Measurements from ENCODE around the gene EWSR1. TPM values are rescaled to one million over a fixed set of nuclear protein-coding genes. Genes with fewer than 3 reads are reported as not detected.

EWSR1 gene
- total RNA-seq, 3 donors from 2014 or later (not counting 1 experiment from before 2014, with no cell fraction given), result 366 to 387 (median 382) TPM

DNA sequence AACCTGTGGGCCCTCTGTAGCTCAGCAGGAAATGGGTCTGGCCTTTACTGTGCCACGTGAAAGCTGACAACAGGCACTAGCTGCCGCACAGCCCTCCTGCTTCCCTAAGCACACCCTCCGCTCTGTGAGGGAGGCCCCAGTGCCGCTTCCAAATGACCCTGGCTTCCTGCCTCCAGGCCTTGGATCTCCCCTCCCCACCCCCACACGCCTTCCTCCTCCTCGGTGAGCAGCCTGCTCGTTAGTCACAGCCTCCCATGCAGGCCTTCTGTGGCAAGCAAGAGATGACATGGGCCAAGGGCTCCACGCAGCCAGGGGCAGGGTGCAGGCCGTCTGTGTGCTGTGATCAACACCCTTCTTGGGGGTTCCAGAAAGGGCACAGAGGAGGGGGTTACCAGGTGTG, 62.7 kb downstream of the EWSR1 start:
- Mint-ChIP-seq H3K27me3 (ENCODE audit: low read depth in 2 of 2) (no peaks in the 10 kb centered on the region), H3K27ac (no peak overlapping the region), H3K4me3 (no peak overlapping the region), H3K4me1 (peaks cover 0 to 6% of the 10 kb centered on the region in 2 donors), H3K36me3 (no peaks in the 10 kb centered on the region), H3K9me3 (no peaks in the 10 kb centered on the region)
- ATAC-seq, result no peak
- TF ChIP-seq, protein P1, sequence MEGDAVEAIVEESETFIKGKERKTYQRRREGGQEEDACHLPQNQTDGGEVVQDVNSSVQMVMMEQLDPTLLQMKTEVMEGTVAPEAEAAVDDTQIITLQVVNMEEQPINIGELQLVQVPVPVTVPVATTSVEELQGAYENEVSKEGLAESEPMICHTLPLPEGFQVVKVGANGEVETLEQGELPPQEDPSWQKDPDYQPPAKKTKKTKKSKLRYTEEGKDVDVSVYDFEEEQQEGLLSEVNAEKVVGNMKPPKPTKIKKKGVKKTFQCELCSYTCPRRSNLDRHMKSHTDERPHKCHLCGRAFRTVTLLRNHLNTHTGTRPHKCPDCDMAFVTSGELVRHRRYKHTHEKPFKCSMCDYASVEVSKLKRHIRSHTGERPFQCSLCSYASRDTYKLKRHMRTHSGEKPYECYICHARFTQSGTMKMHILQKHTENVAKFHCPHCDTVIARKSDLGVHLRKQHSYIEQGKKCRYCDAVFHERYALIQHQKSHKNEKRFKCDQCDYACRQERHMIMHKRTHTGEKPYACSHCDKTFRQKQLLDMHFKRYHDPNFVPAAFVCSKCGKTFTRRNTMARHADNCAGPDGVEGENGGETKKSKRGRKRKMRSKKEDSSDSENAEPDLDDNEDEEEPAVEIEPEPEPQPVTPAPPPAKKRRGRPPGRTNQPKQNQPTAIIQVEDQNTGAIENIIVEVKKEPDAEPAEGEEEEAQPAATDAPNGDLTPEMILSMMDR (IDR thresholded peaks at IDR 0.05), result no peak
- H3K4me3 ChIP-seq (ENCODE audit: low read length), result no peak overlapping the region
- no peak for DNase-seq
- no peaks in the 10 kb centered on the region for H3K4me1 ChIP-seq (ENCODE audit: control insufficient read depth, insufficient read depth, low read length)
- no peaks in the 10 kb centered on the region for H3K27me3 ChIP-seq (ENCODE audit: control insufficient read depth, insufficient read depth, low read length)
- intact Hi-C loops (cut with micrococcal nuclease), result no loop called here
- H3K36me3 ChIP-seq (ENCODE audit: control insufficient read depth, insufficient read depth, low read length), result peaks cover 66% of the 10 kb centered on the region
- 87% methylated on average over 9 of the region's 9 CpGs for WGBS (ENCODE audit: insufficient coverage)
- no peak overlapping the region for H3K27ac ChIP-seq (ENCODE audit: low read length)
- H3K9me3 ChIP-seq (ENCODE audit: control insufficient read depth, insufficient read depth, low read length), result no peaks in the 10 kb centered on the region

DNA sequence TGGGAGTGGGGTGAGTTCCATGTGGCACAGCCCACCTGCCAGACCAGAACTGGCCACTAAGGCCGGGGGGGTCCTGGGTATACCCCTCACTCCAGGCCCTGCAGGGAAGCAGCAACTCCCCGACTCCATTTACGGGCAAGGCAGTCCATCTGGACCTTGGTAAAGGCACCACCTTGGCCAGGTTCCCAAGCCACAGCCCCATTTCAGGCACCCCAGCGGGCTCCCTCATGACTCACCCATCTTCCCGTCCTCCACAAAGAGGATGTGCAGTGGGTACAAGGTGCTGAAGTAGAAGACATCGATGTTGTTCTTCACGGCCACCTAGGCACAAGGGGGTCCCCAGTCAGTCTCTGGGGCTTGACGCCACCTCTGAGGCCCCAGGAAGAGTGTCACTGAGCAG, 63.1 kb downstream of the EWSR1 start:
- Histone ChIP-seq H3K4me3 (ENCODE audit: low read length) (no peak overlapping the region), H3K27ac (ENCODE audit: low read length) (no peak overlapping the region), H3K4me1 (ENCODE audit: control insufficient read depth, insufficient read depth, low read length) (no peaks in the 10 kb centered on the region), H3K9me3 (ENCODE audit: control insufficient read depth, insufficient read depth, low read length) (no peaks in the 10 kb centered on the region), H3K27me3 (ENCODE audit: control insufficient read depth, insufficient read depth, low read length) (no peaks in the 10 kb centered on the region), H3K36me3 (ENCODE audit: control insufficient read depth, insufficient read depth, low read length) (peaks cover 70% of the 10 kb centered on the region)
- ATAC-seq, result no peak
- Mint-ChIP-seq H3K4me3 (no peak overlapping the region), H3K36me3 (no peaks in the 10 kb centered on the region), H3K9me3 (no peaks in the 10 kb centered on the region), H3K4me1 (peaks cover 0 to 8% of the 10 kb centered on the region in 2 donors), H3K27me3 (ENCODE audit: low read depth in 2 of 2) (no peaks in the 10 kb centered on the region), H3K27ac (no peak overlapping the region)
- whole genome bisulfite sequencing (ENCODE audit: insufficient coverage), result 93% methylated on average over 8 of the region's 8 CpGs
- intact Hi-C loops (cut with micrococcal nuclease), result no loop called here
- TF ChIP-seq, protein P1 (IDR thresholded peaks at IDR 0.05), result no peak
- no peak for DNase-seq

DNA sequence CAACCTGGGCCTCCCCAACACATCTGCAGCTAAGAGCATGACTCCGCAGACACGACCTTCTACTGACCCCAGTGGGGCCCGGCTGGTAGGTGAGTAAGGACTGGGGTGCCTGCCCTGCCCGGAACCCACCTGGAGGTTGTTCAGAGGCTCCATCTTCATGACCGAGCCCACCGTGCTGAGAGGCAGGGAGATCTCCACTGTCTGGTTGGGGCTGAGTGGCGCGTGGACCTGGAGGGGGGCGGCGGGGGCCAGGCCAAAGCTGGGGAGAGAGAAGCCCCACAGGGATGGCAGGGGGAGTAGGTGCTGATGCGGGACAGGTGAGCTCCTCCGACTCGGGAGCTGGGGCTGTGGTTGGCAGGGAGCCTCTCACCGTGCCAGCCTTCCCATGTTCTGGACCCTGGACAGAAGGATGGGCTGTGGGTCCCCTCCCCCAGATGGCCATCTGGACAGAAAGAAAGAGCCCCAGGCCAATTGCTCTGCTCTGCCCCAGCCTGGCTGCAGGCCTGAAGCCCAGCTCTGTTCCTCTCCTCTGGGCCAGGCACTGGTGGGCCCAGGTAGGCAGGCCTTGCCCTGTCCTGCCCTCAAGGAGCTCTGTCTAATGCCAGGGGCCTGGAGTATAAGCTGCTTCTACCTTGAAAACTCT, 63.7 kb downstream of the EWSR1 start:
- H3K9me3 ChIP-seq (ENCODE audit: control insufficient read depth, insufficient read depth, low read length), result no peaks in the 10 kb centered on the region
- no peaks in the 10 kb centered on the region for H3K27me3 ChIP-seq (ENCODE audit: control insufficient read depth, insufficient read depth, low read length)
- H3K9me3 Mint-ChIP-seq, result no peaks in the 10 kb centered on the region
- H3K4me3 ChIP-seq (ENCODE audit: low read length), result no peak overlapping the region
- H3K4me1 ChIP-seq (ENCODE audit: control insufficient read depth, insufficient read depth, low read length), result no peaks in the 10 kb centered on the region
- H3K27ac ChIP-seq (ENCODE audit: low read length), result no peak overlapping the region
- H3K27me3 Mint-ChIP-seq (ENCODE audit: low read depth in 2 of 2), result no peaks in the 10 kb centered on the region
- TF ChIP-seq, protein P1 (IDR thresholded peaks at IDR 0.05), result no peak
- H3K36me3 Mint-ChIP-seq, result no peaks in the 10 kb centered on the region
- DNase-seq (no peak), ATAC-seq (no peak)
- peaks cover 0 to 8% of the 10 kb centered on the region in 2 donors for H3K4me1 Mint-ChIP-seq
- 95% methylated on average over 14 of the region's 14 CpGs for WGBS (ENCODE audit: insufficient coverage)
- peaks cover 71% of the 10 kb centered on the region for H3K36me3 ChIP-seq (ENCODE audit: control insufficient read depth, insufficient read depth, low read length)
- intact Hi-C loops (cut with micrococcal nuclease), result no loop called here
- no peak overlapping the region for H3K4me3 Mint-ChIP-seq
- H3K27ac Mint-ChIP-seq, result no peak overlapping the region

Data from natural killer cell (primary cell).